Measurements from ENCODE around the gene FXYD2. TPM values are rescaled to one million over a fixed set of nuclear protein-coding genes. Genes with fewer than 3 reads are reported as not detected.

Gene FXYD2
- total and polyA plus RNA-seq, 2 of the 4 experiments (the other 2 are of a cell fraction), result 0.09 TPM; not detected in 1

- in situ Hi-C loops (cut with MboI; ENCODE audit: low sequenced_read_pairs), result no loop called here
- TF ChIP-seq RFX5 (IDR thresholded peaks at IDR 0.05; ENCODE audit: low read depth, low read length) (no peak), CEBPB (IDR thresholded peaks at IDR 0.05; ENCODE audit: low read depth, low read length) (no peak), BHLHE40 (IDR thresholded peaks at IDR 0.05; ENCODE audit: low read depth, low read length) (no peak), RAD21 (IDR thresholded peaks at IDR 0.05; ENCODE audit: low read length) (no peak), ELK1 (IDR thresholded peaks at IDR 0.05; ENCODE audit: borderline replicate concordance, low read depth, low read length) (no peak), USF2 (IDR thresholded peaks at IDR 0.05; ENCODE audit: low read depth, low read length) (no peak), CTCF (conservative IDR thresholded peaks at IDR 0.05; ENCODE audit: low read depth, low read length) (no peak), FOS (IDR thresholded peaks at IDR 0.05; ENCODE audit: low read depth, low read length) (no peak), CHD1 (IDR thresholded peaks at IDR 0.05; ENCODE audit: low read depth, low read length) (no peak), NFE2L2 (IDR thresholded peaks at IDR 0.05; ENCODE audit: low read depth, low read length) (no peak), POLR2A (IDR thresholded peaks at IDR 0.05; ENCODE audit: low read depth, low read length) (no peak), MXI1 (IDR thresholded peaks at IDR 0.05; ENCODE audit: borderline replicate concordance, low read depth, low read length) (no peak), MAFK (IDR thresholded peaks at IDR 0.05; ENCODE audit: low read depth, low read length) (no peak), SMC3 (IDR thresholded peaks at IDR 0.05; ENCODE audit: low read depth, low read length) (no peak), RCOR1 (IDR thresholded peaks at IDR 0.05; ENCODE audit: insufficient replicate concordance, low read length) (no peak), MAZ (IDR thresholded peaks at IDR 0.05; ENCODE audit: borderline replicate concordance, low read depth, low read length) (no peak)
- H3K9ac ChIP-seq (ENCODE audit: low read depth, low read length), result no peak overlapping the region
- no peaks in the 10 kb centered on the region for H3K27me3 ChIP-seq (ENCODE audit: control insufficient read depth, insufficient read depth, low read length)
- no peaks in the 10 kb centered on the region for H3K9me3 ChIP-seq (ENCODE audit: control insufficient read depth, insufficient read depth, low read length)
- CTCF ChIA-PET, result interaction anchor here (0.6 to 1.6 kb wide), 3 partner anchors 8 to 97 kb away, joined by 3 to 4 read pairs (median 4); no protein-coding TSS in a partner anchor
- no peak overlapping the region for H2AK9ac ChIP-seq (replicated peaks; ENCODE audit: low read depth, low read length, poor library complexity)
- ATAC-seq (ENCODE audit: low read depth), result no peak
- no peak overlapping the region for H3K27ac ChIP-seq (ENCODE audit: insufficient read depth, low read length)
- H2BK120ac ChIP-seq (ENCODE audit: low read depth, low read length), result no peak overlapping the region
- H3K23ac ChIP-seq (ENCODE audit: low read depth, low read length), result no peak overlapping the region
- no peak overlapping the region for H3K56ac ChIP-seq (ENCODE audit: extremely low read depth, insufficient read depth, low read length)
- H3K36me3 ChIP-seq (ENCODE audit: control insufficient read depth, insufficient read depth, low read length), result no peaks in the 10 kb centered on the region
- H3K79me1 ChIP-seq (ENCODE audit: low read depth in 1 of 2, low read length in 2 of 2), result no peaks in the 10 kb centered on the region
- BruUV-seq (replicated peaks), result no TSS peak
- no peaks in the 10 kb centered on the region for H3K4me1 ChIP-seq (ENCODE audit: control insufficient read depth, insufficient read depth, low read length)
- H3K14ac ChIP-seq (replicated peaks; ENCODE audit: low read depth, low read length), result no peak overlapping the region
- no peak overlapping the region for H2AFZ ChIP-seq (replicated peaks; ENCODE audit: low read length, poor library complexity)
- H4K8ac ChIP-seq (ENCODE audit: low read depth in 2 of 2, low read length in 2 of 2), result no peak overlapping the region
- no peak overlapping the region for H2BK20ac ChIP-seq (ENCODE audit: low read depth, low read length)
- H4K5ac ChIP-seq (ENCODE audit: low read depth, low read length), result no peak overlapping the region
- DNase-seq, result no peak
- no peak overlapping the region for H4K91ac ChIP-seq (ENCODE audit: insufficient read depth, low read depth, low read length)
- 40% methylated on average over 1 of the region's 6 CpGs; no CpG with 5 or more reads in 1 of the 2 experiments for WGBS, 2 experiments (ENCODE audit: extremely low coverage in 2 of 2, insufficient read length in 1 of 2)
- dilution Hi-C loops (cut with HindIII; ENCODE audit: low sequenced_read_pairs, unreplicated experiment), result no loop called here
- no peak overlapping the region for H3K4ac ChIP-seq (ENCODE audit: low read depth, low read length)
- H3K4me2 ChIP-seq (ENCODE audit: low read depth, low read length), result no peak overlapping the region
- H2AK5ac ChIP-seq (ENCODE audit: low read depth, low read length), result no peak overlapping the region
- H2BK15ac ChIP-seq (ENCODE audit: low read depth, low read length), result no peak overlapping the region
- H3K9me1 ChIP-seq (ENCODE audit: insufficient read depth, low read length), result no peaks in the 10 kb centered on the region
- no peaks in the 10 kb centered on the region for H4K20me1 ChIP-seq (ENCODE audit: insufficient read depth, low read length)
- no peak overlapping the region for H3K4me3 ChIP-seq (ENCODE audit: insufficient read depth, low read depth, low read length)
- POLR2A ChIA-PET (ENCODE audit: unreplicated experiment), result no interaction called here
- no peak overlapping the region for H2BK5ac ChIP-seq (ENCODE audit: low read depth, low read length, poor library complexity, severe bottlenecking)
- no peak overlapping the region for H3K18ac ChIP-seq (ENCODE audit: low read depth, low read length)
- intact Hi-C loops (cut with micrococcal nuclease), result no loop called here
Observed at GRCh38 chr11:117849781-117850414, 25.4 kb upstream of the FXYD2 start.

Measured in IMR-90 (cell line).